AG04449 (cell line): Measurements from ENCODE around the gene PTCRA.
"Not testable (repeated sequence)": the region's sequence is repeated elsewhere in the genome, so short reads cannot be mapped to it uniquely, and the experiment has no call there.

Experiments
- CTCF ChIA-PET: fragments of 350-600 bp; formaldehyde crosslinking; extraction: SDS; loops from one replicate; lab custom pipeline; 2021; ENCODE audit warnings: antibody characterized with exemption; lab: Yijun Ruan, JAX
- POLR2A ChIA-PET: fragments of 400-600, 350-600 bp; formaldehyde crosslinking; extraction: SDS; loops from one replicate; lab custom pipeline; 2020; ENCODE audit warnings: antibody characterized with exemption, inconsistent platforms; lab: Yijun Ruan, JAX
- DNase-seq: peaks from one replicate; pipeline ENCODE4 v3.0.0-alpha.2; 2010; ENCODE audit warnings: low read depth, low spot score
- H3K4me3 ChIP-seq: 2 replicates; pipeline ENCODE4 v1.5.1; 2011; ENCODE audit warnings: low read depth, mild to moderate bottlenecking, control low read depth, low read length
- TF ChIP-seq, protein P1 (sequence below): IDR thresholded peaks from one replicate; pipeline ENCODE4 v1.5.1; 2011; ENCODE audit warnings: mild to moderate bottlenecking, moderate library complexity, low read length, control low read depth, inconsistent platforms; ENCODE audit not compliant: insufficient read depth; ENCODE audit errors: missing control alignments

Gene PTCRA

DNA sequence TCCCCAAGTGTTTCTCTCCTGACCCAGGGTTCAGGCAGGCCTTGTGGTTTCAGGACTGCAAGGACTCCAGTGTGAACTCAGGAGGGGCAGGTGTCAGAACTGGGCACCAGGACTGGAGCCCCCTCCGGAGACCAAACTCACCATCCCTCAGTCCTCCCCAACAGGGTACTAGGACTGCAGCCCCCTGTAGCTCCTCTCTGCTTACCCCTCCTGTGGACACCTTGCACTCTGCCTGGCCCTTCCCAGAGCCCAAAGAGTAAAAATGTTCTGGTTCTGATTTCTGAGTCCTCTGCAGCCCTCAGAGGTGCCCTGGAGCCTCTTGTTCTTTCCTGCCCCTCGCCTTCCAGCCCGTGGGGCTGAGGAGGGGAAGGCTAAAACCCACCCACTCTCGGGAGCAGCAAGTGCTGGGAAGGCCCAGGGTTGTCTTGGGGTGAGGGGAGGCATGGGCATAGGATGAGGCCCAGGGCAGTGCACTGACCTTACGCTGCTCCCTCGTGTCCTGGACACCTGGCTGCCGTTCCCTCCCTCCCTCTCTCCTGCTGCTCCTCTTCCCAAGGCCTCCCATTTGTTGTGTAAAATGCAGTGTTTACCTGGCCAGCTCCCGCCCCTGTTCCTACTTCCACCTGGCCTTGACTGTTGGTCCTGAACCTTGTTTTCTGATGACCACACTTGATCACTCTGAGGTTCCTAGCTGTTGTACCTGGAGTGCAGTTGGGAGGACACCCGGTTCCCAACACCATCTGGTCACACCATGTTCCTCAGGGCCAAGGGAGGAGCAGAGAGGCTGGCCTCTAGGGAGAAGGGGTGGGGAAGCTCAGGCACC lies 23.3 kb downstream of the PTCRA start:
- no peak for DNase-seq
- TF ChIP-seq, protein P1, sequence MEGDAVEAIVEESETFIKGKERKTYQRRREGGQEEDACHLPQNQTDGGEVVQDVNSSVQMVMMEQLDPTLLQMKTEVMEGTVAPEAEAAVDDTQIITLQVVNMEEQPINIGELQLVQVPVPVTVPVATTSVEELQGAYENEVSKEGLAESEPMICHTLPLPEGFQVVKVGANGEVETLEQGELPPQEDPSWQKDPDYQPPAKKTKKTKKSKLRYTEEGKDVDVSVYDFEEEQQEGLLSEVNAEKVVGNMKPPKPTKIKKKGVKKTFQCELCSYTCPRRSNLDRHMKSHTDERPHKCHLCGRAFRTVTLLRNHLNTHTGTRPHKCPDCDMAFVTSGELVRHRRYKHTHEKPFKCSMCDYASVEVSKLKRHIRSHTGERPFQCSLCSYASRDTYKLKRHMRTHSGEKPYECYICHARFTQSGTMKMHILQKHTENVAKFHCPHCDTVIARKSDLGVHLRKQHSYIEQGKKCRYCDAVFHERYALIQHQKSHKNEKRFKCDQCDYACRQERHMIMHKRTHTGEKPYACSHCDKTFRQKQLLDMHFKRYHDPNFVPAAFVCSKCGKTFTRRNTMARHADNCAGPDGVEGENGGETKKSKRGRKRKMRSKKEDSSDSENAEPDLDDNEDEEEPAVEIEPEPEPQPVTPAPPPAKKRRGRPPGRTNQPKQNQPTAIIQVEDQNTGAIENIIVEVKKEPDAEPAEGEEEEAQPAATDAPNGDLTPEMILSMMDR = no peak
- POLR2A ChIA-PET = interaction anchor here (1.7 kb wide), 1 partner anchor 10 kb away, joined by 6 read pairs; the partner anchor contains the start of gene CNPY3
- CTCF ChIA-PET = no interaction called here
- no peak overlapping the region for H3K4me3 ChIP-seq

GRCh38 chr6:42939810-42940167 lies 23.9 kb downstream of the PTCRA start:
- DNase-seq = no peak
- H3K4me3 ChIP-seq = no peak overlapping the region
- ChIA-PET POLR2A (no interaction called here), CTCF (no interaction called here)
- TF ChIP-seq, protein P1 = no peak

DNA sequence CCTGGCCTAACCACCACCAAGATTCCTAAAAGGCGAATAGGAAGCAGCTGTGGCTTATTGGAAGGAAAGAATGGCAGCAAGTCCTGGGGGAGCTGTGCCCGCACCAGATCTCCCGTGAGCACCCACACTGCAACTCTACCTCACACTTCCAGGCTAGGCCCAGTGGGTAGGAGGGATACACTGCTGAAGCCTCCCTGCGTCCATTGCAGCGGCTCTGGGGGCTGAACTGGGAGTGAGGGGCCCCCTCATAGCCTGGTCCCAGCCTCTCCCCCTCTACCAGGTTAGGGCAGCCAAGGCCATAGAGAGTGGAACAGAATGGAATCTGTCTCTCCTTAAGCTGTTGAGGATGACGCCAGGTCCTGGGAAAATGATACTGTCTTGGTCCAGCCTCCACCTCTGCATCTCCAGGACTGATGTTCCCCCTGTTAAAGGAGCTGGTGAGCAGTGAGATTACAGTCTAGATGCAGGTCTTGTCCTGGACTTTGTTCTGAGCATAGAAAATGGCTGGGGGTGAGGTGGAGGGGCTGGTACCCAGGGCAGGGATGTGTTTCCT lies 24.7 kb downstream of the PTCRA start:
- no peak overlapping the region for H3K4me3 ChIP-seq
- DNase-seq = no peak
- TF ChIP-seq, protein P1 = no peak
- ChIA-PET POLR2A (interaction anchor here (1.2 kb wide), 1 partner anchor 11 kb away, joined by 3 read pairs; no protein-coding TSS in a partner anchor), CTCF (interaction anchor here (0.6 kb wide), 1 partner anchor 10 kb away, joined by 3 read pairs; no protein-coding TSS in a partner anchor)

DNA sequence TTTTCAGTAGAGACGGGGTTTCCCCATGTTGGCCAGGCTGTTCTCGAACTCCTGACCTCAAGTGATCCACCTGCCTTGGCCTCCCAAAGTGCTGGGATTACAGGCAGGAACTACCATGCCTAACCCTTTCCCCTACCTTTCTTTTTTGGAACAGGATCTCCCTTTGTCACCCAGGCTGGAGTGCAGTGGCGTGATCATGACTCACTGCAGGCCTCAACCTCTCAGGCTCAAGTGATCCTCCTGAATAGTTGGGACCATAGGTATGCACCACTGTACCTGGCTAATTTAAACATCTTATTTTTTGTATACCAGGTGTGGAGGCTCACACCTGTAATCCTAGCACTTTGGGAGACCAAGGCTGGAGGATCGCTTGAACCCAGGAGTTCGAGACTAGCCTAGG lies 25.5 kb downstream of the PTCRA start:
- CTCF ChIA-PET = interaction anchor here (0.6 kb wide), 1 partner anchor 11 kb away, joined by 3 read pairs; no protein-coding TSS in a partner anchor
- POLR2A ChIA-PET = interaction anchor here (1.2 kb wide), 1 partner anchor 12 kb away, joined by 3 read pairs; no protein-coding TSS in a partner anchor
- DNase-seq, H3K4me3 ChIP-seq: not testable (repeated sequence)

- no peak overlapping the region for H3K4me3 ChIP-seq
- ChIA-PET POLR2A (no interaction called here), CTCF (no interaction called here)
- no peak for DNase-seq
- TF ChIP-seq, protein P1 = no peak
Observed at GRCh38 chr6:42942444-42942843, 26.6 kb downstream of the PTCRA start.

DNA sequence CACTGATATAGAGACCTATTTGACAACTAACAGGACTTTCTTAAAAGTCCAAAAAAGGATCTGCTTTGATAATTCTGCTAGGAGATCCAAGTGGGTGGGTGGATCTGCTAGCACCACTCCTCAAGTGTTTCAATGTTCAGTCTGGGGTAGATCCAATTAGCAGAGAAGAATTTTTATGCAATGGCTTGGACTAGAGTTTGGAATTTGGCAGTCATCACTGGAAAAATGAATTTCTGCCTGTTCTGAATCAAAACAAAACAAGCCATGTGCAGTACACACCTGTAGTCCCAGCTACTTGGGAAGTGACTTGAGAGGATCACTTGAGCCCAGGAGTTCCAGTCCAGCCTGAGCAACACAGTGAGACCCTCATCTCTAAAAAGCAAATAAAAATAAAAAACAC lies 32.1 kb downstream of the PTCRA start:
- CTCF ChIA-PET = no interaction called here
- TF ChIP-seq, protein P1 = no peak
- no peak for DNase-seq
- H3K4me3 ChIP-seq = no peak overlapping the region
- POLR2A ChIA-PET = no interaction called here
